SK-N-SH (cell line): Measurements from ENCODE around the gene MXRA8. TPM values are rescaled to one million over a fixed set of nuclear protein-coding genes. Genes with fewer than 3 reads are reported as not detected.

ENCODE experiments used
- CTCF ChIA-PET: fragments of 300-600, 350-600 bp; formaldehyde crosslinking; extraction: SDS; loops from one replicate; lab custom pipeline; 2021; lab: Yijun Ruan, JAX
- POLR2A ChIA-PET: fragments of 350-600 bp; sonication (Branson Sonifier 250); formaldehyde crosslinking; extraction: SDS; loops from one replicate; lab custom pipeline; 2020; ENCODE audit warnings: antibody characterized with exemption, inconsistent platforms; lab: Yijun Ruan, JAX
- DNase-seq: peaks from one replicate; pipeline ENCODE4 v3.0.0; 2012
- H2AFZ ChIP-seq: fragments of 200-600 bp; sonication (generic); 2 replicates; pipeline ENCODE4 v1.8.1; 2016; ENCODE audit warnings: antibody characterized with exemption, mild to moderate bottlenecking, low read depth
- H3F3A ChIP-seq: fragments of 200-600 bp; sonication (generic); replicated peaks from 2 replicates; pipeline ENCODE3; 2016; ENCODE audit warnings: antibody characterized with exemption, mild to moderate bottlenecking; ENCODE audit not compliant: insufficient read depth
- H3K27ac ChIP-seq, 2 experiments: fragments of 200-500 bp in 1 of 2; fragments of 200-600 bp in 1 of 2; sonication (Bioruptor generic) in 1 of 2; sonication (generic), shearing (Covaris generic) in 1 of 2; 2 replicates each; pipeline versions ENCODE4 v1.5.1 to v1.6.1; 2014 to 2016; ENCODE audit warnings: low read depth in 2 of 2, inconsistent platforms in 1 of 2, low read length in 1 of 2, mild to moderate bottlenecking in 1 of 2, mixed read lengths in 1 of 2
- H3K27me3 ChIP-seq: fragments of 200-600 bp; sonication (generic), shearing (Covaris generic); 2 replicates; pipeline ENCODE4 v1.6.1; 2016; ENCODE audit warnings: mixed run types; ENCODE audit not compliant: insufficient read depth
- H3K36me3 ChIP-seq, 2 experiments: fragments of 200-500 bp in 1 of 2; fragments of 200-600 bp in 1 of 2; sonication (Bioruptor generic) in 1 of 2; sonication (generic) in 1 of 2; replicated peaks in 1 of 2; 2 replicates each; pipeline versions ENCODE3 to v1.5.1; 2014 to 2016; ENCODE audit warnings: low read length in 1 of 2, mild to moderate bottlenecking in 1 of 2; ENCODE audit not compliant: insufficient read depth in 2 of 2, control insufficient read depth in 1 of 2
- H3K4me1 ChIP-seq, 2 experiments: fragments of 200-500 bp in 1 of 2; fragments of 200-600 bp in 1 of 2; sonication (Bioruptor generic) in 1 of 2; sonication (generic), shearing (Covaris generic) in 1 of 2; 2 replicates each; pipeline versions ENCODE4 v1.5.1 to v1.6.1; 2014 to 2016; ENCODE audit warnings: low read depth in 1 of 2, low read length in 1 of 2, mixed run types in 1 of 2; ENCODE audit not compliant: insufficient read depth in 2 of 2, control insufficient read depth in 1 of 2
- H3K4me2 ChIP-seq: fragments of 200-600 bp; sonication (generic), shearing (Covaris generic); 2 replicates; pipeline ENCODE4 v1.6.1; 2017; ENCODE audit warnings: mixed run types
- H3K4me3 ChIP-seq, 2 experiments: fragments of 200-500 bp in 1 of 2; fragments of 200-600 bp in 1 of 2; sonication (Bioruptor generic) in 1 of 2; sonication (generic), shearing (Covaris generic) in 1 of 2; 2 replicates each; pipeline versions ENCODE4 v1.5.1 to v1.8.1; 2014 to 2016; ENCODE audit warnings: low read depth in 2 of 2, inconsistent platforms in 1 of 2, low read length in 1 of 2, mild to moderate bottlenecking in 1 of 2, mixed read lengths in 1 of 2, moderate library complexity in 1 of 2
- H3K79me2 ChIP-seq: fragments of 200-600 bp; sonication (generic); 2 replicates; pipeline ENCODE4 v1.8.1; 2017; ENCODE audit warnings: mild to moderate bottlenecking; ENCODE audit not compliant: insufficient read depth
- H3K9ac ChIP-seq: fragments of 200-600 bp; sonication (generic); 2 replicates; pipeline ENCODE4 v1.6.1; 2017; ENCODE audit warnings: mixed run types
- H3K9me2 ChIP-seq: fragments of 200-600 bp; sonication (generic); 2 replicates; pipeline ENCODE4 v1.6.1; 2017; ENCODE audit warnings: mixed run types
- H3K9me3 ChIP-seq: fragments of 200-600 bp; sonication (generic); 2 replicates; pipeline ENCODE4 v1.6.1; 2017; ENCODE audit warnings: mixed run types, mild to moderate bottlenecking, moderate library complexity
- H4K20me1 ChIP-seq: fragments of 200-600 bp; sonication (generic); 2 replicates; pipeline ENCODE4 v1.6.1; 2017; ENCODE audit warnings: mild to moderate bottlenecking, mixed run types; ENCODE audit not compliant: insufficient read depth
- JUND ChIP-seq: IDR thresholded peaks from 2 replicates; pipeline ENCODE4 v1.4.0; 2012
- MEF2A ChIP-seq: IDR thresholded peaks from 2 replicates; pipeline ENCODE4 v1.4.0; 2012; ENCODE audit warnings: low read depth, borderline replicate concordance
- MXI1 ChIP-seq: IDR thresholded peaks from 2 replicates; pipeline ENCODE4 v1.6.1; 2012; ENCODE audit warnings: mild to moderate bottlenecking, low read depth, low read length, improper control_type of control experiment
- POLR2AphosphoS5 ChIP-seq: IDR thresholded peaks from 2 replicates; pipeline ENCODE4 v1.6.1; 2012; ENCODE audit warnings: low read depth, low read length
- SMC3 ChIP-seq: IDR thresholded peaks from 2 replicates; pipeline ENCODE4 v1.6.1; 2012; ENCODE audit warnings: low read depth, low read length, improper control_type of control experiment
- TEAD4 ChIP-seq: IDR thresholded peaks from 2 replicates; pipeline ENCODE4 v1.4.0; 2012; ENCODE audit warnings: mild to moderate bottlenecking, borderline replicate concordance; ENCODE audit not compliant: insufficient read depth
- YY1 ChIP-seq: IDR thresholded peaks from 2 replicates; pipeline ENCODE4 v1.4.0; 2012; ENCODE audit warnings: low read depth, mild to moderate bottlenecking
- WGBS: methylation state at CpG from one replicate; pipeline ENCODE4 v1.1.6; 2017; ENCODE audit warnings: low lambda C conversion rate; 5-methylcytosine and 5-hydroxymethylcytosine counted together
- polyA plus RNA-seq, 3 experiments: library from polyadenylated mRNA; depleted of rRNA; stranded (reverse); fragments of >200 nt; gene quantifications; 2 replicates each; pipeline ENCODE4 v1.2.3, GENCODE V29; 2012
- TF ChIP-seq, protein P1 (sequence below): fragments of 150-350 bp; IDR thresholded peaks from 2 replicates; pipeline ENCODE4 v1.6.1; 2017; ENCODE audit warnings: antibody characterized with exemption, low read length, low read depth, borderline replicate concordance
- TF ChIP-seq, protein P2 (sequence below): fragments of 150-350 bp; IDR thresholded peaks from 2 replicates; pipeline ENCODE4 v1.6.1; 2016; ENCODE audit warnings: mild to moderate bottlenecking, low read depth, low read length
- TF ChIP-seq, protein P3 (sequence below): IDR thresholded peaks from 2 replicates; pipeline ENCODE4 v1.4.0; 2012; ENCODE audit warnings: low read depth
- TF ChIP-seq, protein P4 (sequence below): fragments of 200-600 bp; sonication (generic); IDR thresholded peaks from 2 replicates; pipeline ENCODE4 v1.6.1; 2017; ENCODE audit warnings: antibody characterized with exemption, mild to moderate bottlenecking, moderate library complexity
- TF ChIP-seq, protein P5 (sequence below): IDR thresholded peaks from 2 replicates; pipeline ENCODE4; 2012

MXRA8 gene
- polyA plus RNA-seq, 1 of the 3 experiments (the other 2 are of a cell fraction), result 2.5 TPM

DNA sequence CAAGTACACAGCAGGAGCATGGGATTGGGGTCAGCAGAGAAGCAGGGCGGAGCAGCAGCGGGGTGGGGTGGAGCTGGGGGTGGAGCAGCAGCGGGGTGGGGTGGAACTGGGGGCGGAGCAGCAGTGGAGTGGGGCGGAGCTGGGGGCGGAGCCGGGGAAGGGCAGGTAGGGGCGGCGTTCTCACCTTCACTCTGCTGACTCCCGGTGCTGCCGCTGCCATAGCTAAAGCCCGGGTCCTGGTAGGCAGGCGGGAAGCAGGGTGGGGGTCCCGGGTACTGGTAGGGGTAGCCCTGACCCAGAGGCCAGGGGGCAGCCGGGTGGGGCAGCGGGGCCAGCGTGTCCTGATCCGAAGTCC is 20.6 kb downstream of the MXRA8 start:
- peaks cover 5% of the 10 kb centered on the region; the same call in 1 of the 2 replicates for H4K20me1 ChIP-seq
- CTCF ChIA-PET, result interaction anchor here (1.4 kb wide), 1 partner anchor 34 kb away, joined by 4 read pairs; no protein-coding TSS in a partner anchor
- H3K9me2 ChIP-seq, result no peaks in the 10 kb centered on the region
- 90% methylated on average over 7 of the region's 18 CpGs for WGBS
- H3K27me3 ChIP-seq, result no peaks in the 10 kb centered on the region
- DNase-seq, result peak; percentile 91
- H3K4me1 ChIP-seq, result no peaks in the 10 kb centered on the region
- H2AFZ ChIP-seq, result no peak overlapping the region
- POLR2A ChIA-PET, result no interaction called here
- H3K36me3 ChIP-seq, result peaks cover 0 to 20% of the 10 kb centered on the region in 2 experiments
- no peak overlapping the region for H3K9ac ChIP-seq
- TF ChIP-seq JUND (no peak), POLR2AphosphoS5 (no peak), MEF2A (no peak), MXI1 (no peak), YY1 (no peak), TEAD4 (no peak)
- TF ChIP-seq, protein P1, sequence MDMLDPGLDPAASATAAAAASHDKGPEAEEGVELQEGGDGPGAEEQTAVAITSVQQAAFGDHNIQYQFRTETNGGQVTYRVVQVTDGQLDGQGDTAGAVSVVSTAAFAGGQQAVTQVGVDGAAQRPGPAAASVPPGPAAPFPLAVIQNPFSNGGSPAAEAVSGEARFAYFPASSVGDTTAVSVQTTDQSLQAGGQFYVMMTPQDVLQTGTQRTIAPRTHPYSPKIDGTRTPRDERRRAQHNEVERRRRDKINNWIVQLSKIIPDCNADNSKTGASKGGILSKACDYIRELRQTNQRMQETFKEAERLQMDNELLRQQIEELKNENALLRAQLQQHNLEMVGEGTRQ, result no peak
- TF ChIP-seq, protein P2, sequence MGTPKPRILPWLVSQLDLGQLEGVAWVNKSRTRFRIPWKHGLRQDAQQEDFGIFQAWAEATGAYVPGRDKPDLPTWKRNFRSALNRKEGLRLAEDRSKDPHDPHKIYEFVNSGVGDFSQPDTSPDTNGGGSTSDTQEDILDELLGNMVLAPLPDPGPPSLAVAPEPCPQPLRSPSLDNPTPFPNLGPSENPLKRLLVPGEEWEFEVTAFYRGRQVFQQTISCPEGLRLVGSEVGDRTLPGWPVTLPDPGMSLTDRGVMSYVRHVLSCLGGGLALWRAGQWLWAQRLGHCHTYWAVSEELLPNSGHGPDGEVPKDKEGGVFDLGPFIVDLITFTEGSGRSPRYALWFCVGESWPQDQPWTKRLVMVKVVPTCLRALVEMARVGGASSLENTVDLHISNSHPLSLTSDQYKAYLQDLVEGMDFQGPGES, result no peak
- TF ChIP-seq, protein P3, sequence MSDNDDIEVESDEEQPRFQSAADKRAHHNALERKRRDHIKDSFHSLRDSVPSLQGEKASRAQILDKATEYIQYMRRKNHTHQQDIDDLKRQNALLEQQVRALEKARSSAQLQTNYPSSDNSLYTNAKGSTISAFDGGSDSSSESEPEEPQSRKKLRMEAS, result no peak
- TF ChIP-seq, protein P4, sequence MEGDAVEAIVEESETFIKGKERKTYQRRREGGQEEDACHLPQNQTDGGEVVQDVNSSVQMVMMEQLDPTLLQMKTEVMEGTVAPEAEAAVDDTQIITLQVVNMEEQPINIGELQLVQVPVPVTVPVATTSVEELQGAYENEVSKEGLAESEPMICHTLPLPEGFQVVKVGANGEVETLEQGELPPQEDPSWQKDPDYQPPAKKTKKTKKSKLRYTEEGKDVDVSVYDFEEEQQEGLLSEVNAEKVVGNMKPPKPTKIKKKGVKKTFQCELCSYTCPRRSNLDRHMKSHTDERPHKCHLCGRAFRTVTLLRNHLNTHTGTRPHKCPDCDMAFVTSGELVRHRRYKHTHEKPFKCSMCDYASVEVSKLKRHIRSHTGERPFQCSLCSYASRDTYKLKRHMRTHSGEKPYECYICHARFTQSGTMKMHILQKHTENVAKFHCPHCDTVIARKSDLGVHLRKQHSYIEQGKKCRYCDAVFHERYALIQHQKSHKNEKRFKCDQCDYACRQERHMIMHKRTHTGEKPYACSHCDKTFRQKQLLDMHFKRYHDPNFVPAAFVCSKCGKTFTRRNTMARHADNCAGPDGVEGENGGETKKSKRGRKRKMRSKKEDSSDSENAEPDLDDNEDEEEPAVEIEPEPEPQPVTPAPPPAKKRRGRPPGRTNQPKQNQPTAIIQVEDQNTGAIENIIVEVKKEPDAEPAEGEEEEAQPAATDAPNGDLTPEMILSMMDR, result no peak
- no peak overlapping the region for H3K4me3 ChIP-seq
- H3K4me2 ChIP-seq, result no peak overlapping the region
- no peaks in the 10 kb centered on the region for H3F3A ChIP-seq
- no peak overlapping the region for H3K27ac ChIP-seq
- no peaks in the 10 kb centered on the region for H3K9me3 ChIP-seq
- no peaks in the 10 kb centered on the region for H3K79me2 ChIP-seq

DNA sequence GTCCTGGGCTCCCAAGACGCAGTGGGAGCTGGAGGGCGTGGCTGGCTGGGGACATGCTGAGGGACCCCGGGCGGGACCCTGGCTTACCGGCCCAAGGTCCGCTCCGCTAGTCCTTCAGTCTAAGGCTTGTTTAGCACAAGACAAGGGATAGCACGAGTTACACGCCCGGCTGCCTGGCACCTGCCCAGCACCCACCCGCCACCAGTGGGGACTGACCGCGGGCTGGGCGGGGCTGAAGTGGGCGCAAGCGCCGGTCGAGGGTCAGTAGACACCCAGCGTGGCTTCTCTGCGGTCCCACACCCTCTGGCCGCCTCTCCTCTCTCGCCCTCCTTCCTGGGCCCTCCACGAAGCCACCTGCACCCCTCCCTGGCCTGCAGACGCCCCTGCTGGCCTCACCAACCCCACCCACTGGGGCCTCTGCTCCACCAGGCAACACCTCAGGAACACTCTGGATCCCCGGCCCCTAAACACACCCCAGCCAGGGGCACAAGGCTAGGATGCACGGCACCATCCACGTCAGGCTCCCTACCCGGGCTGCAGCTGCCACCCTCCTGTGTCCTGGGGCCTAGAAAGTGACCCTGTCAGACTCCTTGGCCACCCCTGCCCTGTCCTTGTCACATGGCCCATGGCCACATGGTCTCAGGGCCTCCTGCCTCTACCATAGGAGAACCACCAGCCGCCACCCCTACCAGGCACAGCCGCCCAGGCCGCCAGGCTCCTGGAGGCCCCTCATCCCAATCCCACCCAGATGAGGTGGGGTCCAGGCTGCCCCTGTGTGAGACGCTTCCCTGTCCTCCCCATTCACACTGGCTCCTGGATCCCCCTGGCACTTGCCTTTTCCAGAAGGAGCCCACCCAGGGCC is 21.2 kb downstream of the MXRA8 start:
- Histone ChIP-seq H3K36me3 (peaks cover 0 to 20% of the 10 kb centered on the region in 2 experiments), H3K9me3 (no peaks in the 10 kb centered on the region), H3K9ac (no peak overlapping the region), H3K4me3 (no peak overlapping the region), H2AFZ (no peak overlapping the region), H3K9me2 (no peaks in the 10 kb centered on the region), H3K4me2 (no peak overlapping the region), H3K4me1 (no peaks in the 10 kb centered on the region; a peak in 1 of 4 replicates), H3F3A (no peaks in the 10 kb centered on the region), H3K27ac (no peak overlapping the region), H3K79me2 (no peaks in the 10 kb centered on the region), H3K27me3 (no peaks in the 10 kb centered on the region), H4K20me1 (peaks cover 5% of the 10 kb centered on the region; the same call in 1 of the 2 replicates)
- ChIA-PET CTCF (interaction anchor here (1.9 to 3.6 kb wide), 2 partner anchors 7 to 11 kb away, joined by 8 to 16 read pairs; no protein-coding TSS in a partner anchor), POLR2A (no interaction called here)
- WGBS, result 97% methylated on average over 14 of the region's 32 CpGs
- no peak for DNase-seq
- TF ChIP-seq MXI1 (no peak), SMC3 (no peak)
- TF ChIP-seq, protein P5, sequence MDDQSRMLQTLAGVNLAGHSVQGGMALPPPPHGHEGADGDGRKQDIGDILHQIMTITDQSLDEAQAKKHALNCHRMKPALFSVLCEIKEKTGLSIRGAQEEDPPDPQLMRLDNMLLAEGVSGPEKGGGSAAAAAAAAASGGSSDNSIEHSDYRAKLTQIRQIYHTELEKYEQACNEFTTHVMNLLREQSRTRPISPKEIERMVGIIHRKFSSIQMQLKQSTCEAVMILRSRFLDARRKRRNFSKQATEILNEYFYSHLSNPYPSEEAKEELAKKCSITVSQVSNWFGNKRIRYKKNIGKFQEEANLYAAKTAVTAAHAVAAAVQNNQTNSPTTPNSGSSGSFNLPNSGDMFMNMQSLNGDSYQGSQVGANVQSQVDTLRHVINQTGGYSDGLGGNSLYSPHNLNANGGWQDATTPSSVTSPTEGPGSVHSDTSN, result no peak
